G401 (cell line): ENCODE measurements around the gene DENND4A. TPM values are rescaled to one million over a fixed set of nuclear protein-coding genes. Genes with fewer than 3 reads are reported as not detected.
"Not testable (repeated sequence)": the region's sequence is repeated elsewhere in the genome, so short reads cannot be mapped to it uniquely, and the experiment has no call there.

Source experiments
- DNase-seq: peaks from one replicate; pipeline ENCODE4 v3.0.0-alpha.2; 2015; ENCODE audit warnings: low spot score
- in situ Hi-C: cut with HindIII; loops from 2 replicates; pipeline ENCODE4 v1.10.0; 2016; ENCODE audit warnings: low sequenced_read_pairs, mixed read lengths
- total RNA-seq: library from RNA; depleted of rRNA; stranded (reverse); fragments of >200 nt; shearing (Covaris generic); gene quantifications from 2 replicates; pipeline ENCODE4 v1.2.3, GENCODE V29; 2014

DENND4A gene
- total RNA-seq, 1 experiment from 2014 or later = 12.2 TPM

DNA sequence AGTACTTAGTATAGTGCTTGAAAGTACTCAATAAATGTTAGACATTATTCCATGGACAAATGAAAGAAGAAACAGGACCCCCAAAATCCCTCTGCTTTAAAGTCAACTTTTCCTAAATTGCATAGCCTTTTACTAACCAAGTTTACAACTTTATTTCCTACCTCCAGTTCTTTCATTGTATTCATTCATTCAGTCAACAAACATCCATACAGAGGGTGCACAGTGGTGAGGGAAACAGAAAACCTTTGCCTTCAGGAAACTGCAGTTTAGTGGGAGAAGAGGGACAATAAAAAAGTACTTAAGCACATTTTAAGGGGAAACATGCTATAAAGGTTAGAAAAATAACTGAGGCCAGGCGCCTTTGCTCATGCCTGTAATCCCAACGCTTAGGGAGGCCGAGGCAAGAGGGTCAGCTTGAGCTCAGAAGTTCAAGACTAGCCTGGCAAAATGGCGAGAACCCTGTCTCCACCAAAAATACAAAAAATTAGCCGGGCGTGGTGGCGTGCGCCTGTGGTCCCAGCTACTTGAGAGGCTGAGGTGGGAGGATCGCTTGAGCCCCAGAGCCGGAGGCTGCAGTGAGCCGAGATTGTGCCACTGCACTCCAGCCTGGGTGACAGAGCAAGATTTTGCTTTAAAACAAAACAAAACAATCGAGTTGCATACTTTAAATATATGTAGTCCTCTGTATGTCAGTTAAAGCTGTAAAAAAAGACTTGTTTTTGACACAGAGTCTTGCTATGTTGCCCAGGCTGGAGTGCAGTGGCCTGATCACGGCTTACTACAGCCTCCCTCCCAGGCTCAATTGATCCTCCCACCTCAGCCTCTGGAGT lies 1.1 kb upstream of the DENND4A start:
- in situ Hi-C loops = no loop called here
- no peak for DNase-seq

GRCh38 chr15:65791335-65792137 lies 557 bp downstream of the DENND4A start:
- peak; percentile 70 for DNase-seq
- in situ Hi-C loops = no loop called here

DNA sequence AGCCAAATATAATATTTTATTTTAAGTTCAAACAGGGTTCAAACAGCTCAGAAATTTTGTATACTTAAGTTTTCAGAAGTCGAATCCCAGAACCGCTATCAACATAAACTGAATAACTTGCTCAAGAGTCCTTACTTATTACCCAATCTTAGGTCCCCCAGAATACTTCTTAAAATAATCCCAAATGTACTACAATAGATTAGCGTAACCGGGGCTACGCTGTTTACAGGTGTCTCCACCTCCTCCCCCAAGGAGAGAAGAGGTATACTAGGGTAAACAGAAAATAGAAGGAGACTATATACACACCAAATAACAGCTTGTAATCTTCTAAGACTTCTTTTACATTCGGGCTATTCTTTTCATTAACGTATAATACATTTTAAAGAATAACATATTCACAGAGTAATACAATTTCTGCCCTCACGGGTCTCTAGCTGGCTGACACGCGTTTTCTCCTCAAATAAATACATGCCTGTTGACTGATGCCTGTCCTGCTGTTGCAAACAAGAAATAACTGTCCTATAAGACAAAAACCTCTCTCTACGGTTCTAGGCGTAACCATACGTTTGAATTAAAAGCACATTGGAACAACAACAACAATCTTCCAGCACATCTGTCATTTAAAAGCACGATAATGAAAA lies 1.3 kb downstream of the DENND4A start:
- in situ Hi-C loops = no loop called here
- DNase-seq = peak; percentile 47

GRCh38 chr15:65789759-65790425 lies 2.2 kb downstream of the DENND4A start:
- in situ Hi-C loops = no loop called here
- no peak for DNase-seq

DNA sequence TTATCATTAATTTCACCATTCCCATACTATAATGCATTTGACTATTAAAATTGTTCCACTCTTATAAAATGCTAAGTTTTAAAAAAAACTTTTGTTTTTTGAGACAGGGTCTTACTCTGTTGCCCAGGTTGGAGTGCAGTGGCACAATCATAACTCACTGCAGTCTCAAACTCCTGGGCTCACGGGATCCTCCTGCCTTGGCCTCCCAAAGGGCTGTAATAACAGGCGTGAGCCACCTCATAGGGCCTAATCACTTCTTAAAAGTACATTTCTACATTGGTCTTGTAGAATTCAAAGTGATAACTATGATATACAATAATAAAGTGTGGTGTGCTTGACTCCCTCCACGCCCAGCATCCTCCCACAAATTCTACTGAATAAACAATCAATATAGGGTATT lies 3.0 kb downstream of the DENND4A start:
- in situ Hi-C loops = no loop called here
- DNase-seq = no peak

DNA sequence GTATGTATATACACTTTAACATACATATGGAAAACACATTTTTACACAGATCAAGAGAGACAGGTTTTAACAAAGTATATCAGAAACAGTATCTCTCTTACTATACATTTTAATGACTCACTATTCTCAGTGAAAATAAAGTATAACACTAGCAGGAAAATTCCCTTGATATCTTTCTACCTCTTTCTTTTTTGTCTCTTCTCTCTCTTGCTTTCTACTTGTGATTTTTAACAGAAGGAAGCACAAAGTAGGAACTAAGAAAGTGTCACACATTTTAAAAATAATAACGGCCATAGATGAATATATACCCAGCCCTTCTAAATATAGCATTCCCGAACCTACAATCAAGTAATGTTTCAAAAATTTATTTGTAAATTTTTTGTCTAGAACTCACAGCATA lies 4.8 kb downstream of the DENND4A start:
- no peak for DNase-seq
- in situ Hi-C loops = no loop called here

GRCh38 chr15:65785151-65785550 lies 6.9 kb downstream of the DENND4A start:
- in situ Hi-C loops = no loop called here
- no peak for DNase-seq

DNA sequence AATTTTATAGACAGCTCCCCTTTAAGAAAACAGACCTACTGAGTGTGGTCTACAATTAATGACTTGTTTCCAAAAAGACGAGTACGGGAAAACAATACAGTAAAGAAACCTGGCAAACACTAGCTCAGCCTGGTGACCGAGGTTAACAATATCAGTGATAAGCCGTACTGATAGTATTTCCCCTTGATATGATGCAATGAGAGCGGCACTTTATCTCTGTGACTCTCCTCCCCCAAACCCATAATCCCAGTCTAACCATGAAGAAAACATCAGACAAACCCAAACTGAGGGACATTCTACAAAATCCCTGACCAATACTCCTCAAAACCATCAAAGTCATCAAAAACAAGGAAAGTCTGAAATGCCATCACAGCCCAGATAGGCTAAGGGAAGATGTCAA lies 8.2 kb downstream of the DENND4A start:
- in situ Hi-C loops = no loop called here
- DNase-seq = no peak

DNA sequence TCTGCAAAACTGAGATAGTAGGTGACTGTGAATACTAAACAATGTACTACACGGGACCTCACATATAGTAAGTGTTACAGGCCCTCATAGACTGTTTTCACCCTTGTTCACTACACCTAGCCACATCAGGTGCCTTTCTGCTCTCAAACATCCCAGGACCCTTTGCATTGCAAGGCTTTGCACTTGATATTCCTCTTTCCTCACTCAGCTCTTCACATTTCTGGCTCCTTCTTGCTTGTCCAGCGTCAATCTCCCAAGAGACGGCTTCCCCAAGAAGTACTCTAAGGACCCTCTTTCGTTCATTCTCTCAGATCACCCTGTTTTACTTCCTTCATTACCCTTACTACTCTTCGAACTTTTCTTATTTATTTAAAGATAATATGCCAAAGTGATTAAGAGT lies 10.0 kb downstream of the DENND4A start:
- no peak for DNase-seq
- in situ Hi-C loops = no loop called here

DNA sequence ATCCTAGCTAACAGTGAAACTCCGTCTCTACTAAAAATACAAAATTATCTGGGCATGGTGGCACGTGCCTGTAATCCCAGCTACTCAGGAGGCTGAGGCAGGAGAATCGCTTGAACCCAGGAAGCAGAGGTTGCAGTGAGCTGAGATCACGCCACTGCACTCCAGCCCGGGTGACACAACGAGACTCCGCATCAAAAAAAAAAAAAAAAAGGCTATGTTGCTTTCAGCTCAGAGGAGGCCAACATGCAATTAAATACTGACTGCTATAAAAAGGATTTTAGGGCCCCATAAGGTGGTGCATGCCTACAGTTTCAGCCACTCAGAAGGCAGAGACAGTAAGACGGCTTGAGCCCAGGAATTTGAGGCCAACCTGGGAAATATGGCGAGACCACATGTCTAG lies 13.4 kb downstream of the DENND4A start:
- in situ Hi-C loops, DNase-seq: not testable (repeated sequence)

DNA sequence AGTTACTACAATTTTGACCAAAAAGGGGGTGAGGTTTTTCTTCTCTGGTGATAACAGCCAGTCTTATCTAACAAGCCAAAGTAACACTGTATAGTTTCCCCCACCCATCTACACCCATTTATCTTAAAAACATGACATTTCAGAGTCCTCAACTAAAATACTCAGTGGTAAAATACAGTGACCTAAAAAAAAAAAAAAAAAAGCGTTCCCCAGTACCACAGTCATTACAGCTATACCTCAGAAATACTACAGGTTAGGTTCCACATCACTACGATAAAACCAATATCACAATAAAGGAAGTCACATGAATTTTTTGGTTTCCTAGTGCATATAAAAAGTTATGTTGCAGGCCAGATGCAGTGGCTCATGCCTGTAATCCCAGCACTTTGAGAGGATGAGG lies 13.8 kb downstream of the DENND4A start:
- no peak for DNase-seq
- in situ Hi-C loops = no loop called here

- in situ Hi-C loops = no loop called here
Measured at GRCh38 chr15:65777843-65778242, 14.2 kb downstream of the DENND4A start.

DNA sequence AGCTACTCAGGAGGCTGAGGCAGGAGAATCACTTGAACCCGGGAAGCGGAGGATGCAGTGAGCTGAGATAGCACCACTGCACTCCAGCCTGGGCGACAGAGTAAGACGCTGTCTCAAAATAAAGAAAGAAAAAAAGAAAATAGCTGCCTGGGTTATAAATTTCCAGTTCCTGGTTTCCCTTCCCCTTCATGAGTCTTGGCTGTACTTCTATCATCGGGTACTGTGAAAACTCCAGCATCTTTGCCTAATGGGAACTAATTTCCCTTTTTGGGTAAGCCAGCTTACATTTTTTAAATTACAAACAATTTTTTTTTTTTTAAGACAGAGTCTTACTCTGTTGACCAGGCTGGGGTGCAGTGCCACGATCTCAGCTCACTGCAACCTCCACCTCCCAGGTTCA lies 15.0 kb downstream of the DENND4A start:
- in situ Hi-C loops = no loop called here

More at GRCh38 chr15:65777843-65778242, 14.2 kb downstream of the DENND4A start:
- no peak for DNase-seq

DNA sequence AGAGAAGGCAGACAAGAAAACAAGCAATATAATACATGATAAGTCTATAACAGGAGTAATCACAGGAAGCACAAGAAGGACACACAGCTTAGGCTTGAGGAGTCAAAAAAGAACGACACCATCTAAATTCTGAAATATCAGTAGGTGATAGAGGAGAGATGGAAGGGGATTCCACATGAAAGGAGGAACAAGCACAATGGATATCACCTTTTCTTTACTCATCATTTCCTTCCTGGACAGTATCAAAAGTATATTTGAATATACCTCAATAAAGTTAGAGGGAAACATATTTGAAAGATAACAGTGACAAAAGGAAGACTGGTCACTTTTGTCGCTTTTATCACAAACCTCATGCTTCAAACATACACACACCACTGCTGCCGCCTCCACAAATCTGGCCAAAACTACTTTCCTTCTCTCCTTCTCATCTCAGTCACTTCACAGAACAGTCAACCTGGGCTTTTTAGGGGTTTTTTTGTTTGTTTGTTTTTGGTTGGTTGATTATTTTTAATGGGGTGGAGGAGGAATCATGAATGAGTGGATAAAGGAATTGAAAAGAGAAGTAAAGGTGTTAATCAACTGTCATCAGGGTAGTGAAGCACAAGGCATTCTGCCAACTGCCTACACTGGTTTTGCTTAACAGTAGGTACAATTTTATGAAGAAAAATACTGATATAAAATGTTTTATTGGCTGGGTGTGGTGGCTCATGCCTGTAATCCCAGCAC lies 18.5 kb downstream of the DENND4A start:
- no peak for DNase-seq
- in situ Hi-C loops = no loop called here

More for the DNA sequence above, 15.0 kb downstream of the DENND4A start:
- no peak for DNase-seq

DNA sequence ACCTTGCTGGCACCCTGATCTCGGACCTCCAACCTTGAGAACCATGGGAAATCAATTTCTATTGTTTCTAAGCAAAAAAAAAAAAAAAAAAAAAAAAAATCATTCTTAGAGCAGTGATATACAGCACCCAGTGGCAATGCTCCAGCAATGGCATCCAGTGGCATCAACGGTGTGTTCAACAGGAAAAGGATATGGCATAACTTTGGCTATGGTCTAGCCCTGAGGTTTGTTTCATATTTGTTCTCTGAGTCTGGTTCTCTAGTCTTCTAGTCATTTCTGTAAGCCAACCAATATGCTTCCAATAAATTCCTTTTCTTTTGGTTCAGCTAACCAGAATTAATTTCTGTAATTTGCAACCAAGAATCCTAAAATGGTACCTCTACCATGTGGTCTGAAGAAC lies 19.2 kb downstream of the DENND4A start:
- DNase-seq = no peak
- in situ Hi-C loops = no loop called here

DNA sequence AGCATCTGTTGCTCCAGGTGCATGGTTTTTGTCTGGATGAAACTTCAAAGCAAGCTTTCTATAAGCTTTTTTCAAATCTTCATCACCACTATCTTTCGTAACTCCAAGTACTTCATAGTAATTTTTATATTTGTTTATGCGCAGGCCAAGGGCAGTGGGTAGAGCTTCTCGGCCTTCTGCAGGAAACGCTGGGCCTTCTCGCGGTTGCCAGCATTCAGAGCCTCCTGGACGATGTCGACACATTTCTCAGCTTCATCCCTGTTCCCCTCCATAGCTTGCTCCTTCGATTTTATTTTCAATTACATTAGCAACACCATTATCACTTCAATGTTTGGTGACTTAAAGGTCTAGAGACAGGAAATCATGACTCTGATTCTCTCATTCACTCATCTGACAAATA lies 20.2 kb downstream of the DENND4A start:
- in situ Hi-C loops = no loop called here
- no peak for DNase-seq

- in situ Hi-C loops = no loop called here
- no peak for DNase-seq
Measured at GRCh38 chr15:65769482-65769881, 22.6 kb downstream of the DENND4A start.

- in situ Hi-C loops = no loop called here
- DNase-seq = no peak
Measured at GRCh38 chr15:65767895-65768294, 24.2 kb downstream of the DENND4A start.

GRCh38 chr15:65767264-65767595 lies 24.9 kb downstream of the DENND4A start:
- DNase-seq = no peak
- in situ Hi-C loops = no loop called here
